ENCODE data around the gene AAGAB.

AAGAB gene

DNA sequence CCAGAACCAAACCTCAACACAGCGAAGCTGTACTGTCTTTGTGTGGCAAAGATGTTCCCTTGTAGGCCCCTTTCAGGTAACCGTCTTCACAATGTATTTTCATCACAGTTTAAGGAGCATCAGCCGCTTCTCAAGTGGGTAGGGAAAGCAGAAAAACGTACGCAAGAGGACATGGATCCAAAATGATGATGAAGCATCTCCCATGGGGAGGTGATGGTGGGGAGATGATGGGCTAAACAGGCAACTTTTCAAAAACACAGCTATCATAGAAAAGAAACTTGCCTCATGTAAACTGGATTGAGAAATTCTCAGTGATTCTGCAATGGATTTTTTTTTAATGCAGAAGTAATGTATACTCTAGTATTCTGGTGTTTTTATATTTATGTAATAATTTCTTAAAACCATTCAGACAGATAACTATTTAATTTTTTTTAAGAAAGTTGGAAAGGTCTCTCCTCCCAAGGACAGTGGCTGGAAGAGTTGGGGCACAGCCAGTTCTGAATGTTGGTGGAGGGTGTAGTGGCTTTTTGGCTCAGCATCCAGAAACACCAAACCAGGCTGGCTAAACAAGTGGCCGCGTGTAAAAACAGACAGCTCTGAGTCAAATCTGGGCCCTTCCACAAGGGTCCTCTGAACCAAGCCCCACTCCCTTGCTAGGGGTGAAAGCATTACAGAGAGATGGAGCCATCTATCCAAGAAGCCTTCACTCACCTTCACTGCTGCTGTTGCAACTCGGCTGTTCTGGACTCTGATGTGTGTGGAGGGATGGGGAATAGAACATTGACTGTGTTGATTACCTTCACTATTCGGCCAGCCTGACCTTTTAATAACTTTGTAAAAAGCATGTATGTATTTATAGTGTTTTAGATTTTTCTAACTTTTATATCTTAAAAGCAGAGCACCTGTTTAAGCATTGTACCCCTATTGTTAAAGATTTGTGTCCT lies 60.0 kb downstream of the AAGAB start:
- no peak for DNase-seq
- in situ Hi-C loops (cut with HindIII; ENCODE audit: low pct_ligation_motif_present, low pct_unique_long_range_greater_than_20kb, low sequenced_read_pairs), result no loop called here

DNA sequence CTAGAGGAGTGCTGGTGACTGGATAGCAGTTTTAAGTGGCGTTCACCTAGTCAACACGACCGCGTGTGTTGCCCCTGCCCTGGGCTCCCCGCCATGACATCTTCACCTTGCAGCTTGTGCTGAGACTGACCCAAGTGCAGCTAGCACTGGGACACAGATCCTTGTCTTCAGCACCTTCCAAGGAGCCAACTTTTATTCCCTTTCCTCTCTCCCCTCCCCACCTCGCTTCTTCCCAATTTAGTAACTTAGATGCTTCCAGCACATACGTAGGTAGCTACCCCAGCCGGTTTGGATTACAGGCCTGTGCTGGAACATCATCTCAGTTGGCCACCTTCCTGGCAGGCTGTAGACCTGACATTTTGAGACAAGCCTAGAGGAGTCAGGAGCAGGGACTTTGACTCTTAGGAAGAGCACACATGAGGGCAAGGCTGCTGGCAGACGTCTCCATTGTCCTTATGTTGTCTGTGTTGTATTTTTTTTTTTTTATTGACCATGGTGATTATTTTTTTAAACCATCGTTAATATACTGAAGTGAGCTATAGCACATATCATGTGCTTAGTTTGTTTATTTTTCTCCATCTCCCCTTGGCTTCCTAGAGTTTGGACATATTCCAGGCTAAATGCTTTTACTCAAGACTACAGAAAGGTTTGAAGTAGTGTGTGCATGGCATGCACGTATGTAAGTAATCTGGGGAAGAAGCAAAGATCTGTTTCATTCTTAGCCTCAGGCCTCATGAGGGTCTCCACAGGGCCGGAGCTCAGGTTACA lies 61.1 kb downstream of the AAGAB start:
- DNase-seq, result no peak
- in situ Hi-C loops (cut with HindIII; ENCODE audit: low pct_ligation_motif_present, low pct_unique_long_range_greater_than_20kb, low sequenced_read_pairs), result no loop called here

DNA sequence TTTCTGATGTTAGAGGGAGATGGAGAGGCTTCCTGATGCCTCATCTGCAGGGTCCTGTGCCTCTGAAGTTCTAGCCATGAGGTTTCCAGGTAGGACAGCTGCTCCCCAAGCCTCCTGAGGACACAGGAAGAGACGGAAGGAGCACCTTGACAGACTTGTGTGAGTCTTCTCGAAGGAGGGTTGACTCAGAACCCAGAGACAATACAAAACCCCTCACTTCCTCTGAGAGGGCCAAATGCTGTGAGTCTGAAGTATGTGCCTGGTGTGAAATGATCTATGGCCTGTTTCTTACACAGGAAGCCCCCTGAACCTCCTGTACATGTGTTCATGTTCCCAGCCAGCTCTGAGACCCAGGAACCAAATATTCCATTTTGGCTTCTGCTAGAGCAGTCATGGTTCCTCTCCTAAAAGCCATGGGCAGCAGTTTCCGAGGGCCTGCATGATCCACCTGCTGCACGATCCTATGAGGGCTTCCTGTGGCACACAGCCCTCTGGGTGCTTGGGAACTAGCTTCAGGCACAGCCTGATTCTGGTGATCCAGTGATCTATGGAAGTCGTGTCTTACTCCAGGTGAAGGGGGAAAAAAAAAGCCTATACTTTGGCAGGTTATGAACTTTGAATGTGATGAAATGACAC lies 62.2 kb downstream of the AAGAB start:
- no peak for DNase-seq
- in situ Hi-C loops (cut with HindIII; ENCODE audit: low pct_ligation_motif_present, low pct_unique_long_range_greater_than_20kb, low sequenced_read_pairs), result no loop called here

DNA sequence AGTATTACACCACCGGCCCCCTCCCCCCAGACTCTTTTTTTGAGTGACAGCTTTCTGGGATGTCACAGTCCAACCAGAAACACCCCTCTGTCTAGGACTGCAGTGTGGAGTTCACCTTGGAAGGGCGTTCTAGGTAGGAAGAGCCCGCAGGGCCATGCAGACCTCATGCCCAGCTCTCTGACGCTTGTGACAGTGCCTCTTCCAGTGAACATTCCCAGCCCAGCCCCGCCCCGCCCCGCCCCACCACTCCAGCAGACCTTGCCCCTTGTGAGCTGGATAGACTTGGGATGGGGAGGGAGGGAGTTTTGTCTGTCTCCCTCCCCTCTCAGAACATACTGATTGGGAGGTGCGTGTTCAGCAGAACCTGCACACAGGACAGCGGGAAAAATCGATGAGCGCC lies 63.6 kb downstream of the AAGAB start:
- DNase-seq, result no peak
- in situ Hi-C loops (cut with HindIII; ENCODE audit: low pct_ligation_motif_present, low pct_unique_long_range_greater_than_20kb, low sequenced_read_pairs), result no loop called here

DNA sequence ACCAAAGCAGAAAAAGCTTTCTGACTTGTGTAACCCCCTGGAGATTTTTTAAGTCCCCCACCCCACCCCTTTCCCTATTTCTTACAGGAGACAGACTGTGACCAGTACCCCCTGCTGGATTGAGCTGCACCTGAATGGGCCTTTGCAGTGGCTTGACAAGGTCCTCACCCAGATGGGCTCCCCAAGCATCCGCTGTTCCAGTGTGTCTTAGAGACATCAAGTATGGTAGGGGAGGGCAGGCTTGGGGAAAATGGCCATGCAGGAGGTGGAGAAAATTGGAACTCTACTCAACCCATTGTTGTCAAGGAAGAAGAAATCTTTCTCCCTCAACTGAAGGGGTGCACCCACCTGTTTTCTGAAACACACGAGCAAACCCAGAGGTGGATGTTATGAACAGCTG lies 64.1 kb downstream of the AAGAB start:
- in situ Hi-C loops (cut with HindIII; ENCODE audit: low pct_ligation_motif_present, low pct_unique_long_range_greater_than_20kb, low sequenced_read_pairs), result no loop called here

DNA sequence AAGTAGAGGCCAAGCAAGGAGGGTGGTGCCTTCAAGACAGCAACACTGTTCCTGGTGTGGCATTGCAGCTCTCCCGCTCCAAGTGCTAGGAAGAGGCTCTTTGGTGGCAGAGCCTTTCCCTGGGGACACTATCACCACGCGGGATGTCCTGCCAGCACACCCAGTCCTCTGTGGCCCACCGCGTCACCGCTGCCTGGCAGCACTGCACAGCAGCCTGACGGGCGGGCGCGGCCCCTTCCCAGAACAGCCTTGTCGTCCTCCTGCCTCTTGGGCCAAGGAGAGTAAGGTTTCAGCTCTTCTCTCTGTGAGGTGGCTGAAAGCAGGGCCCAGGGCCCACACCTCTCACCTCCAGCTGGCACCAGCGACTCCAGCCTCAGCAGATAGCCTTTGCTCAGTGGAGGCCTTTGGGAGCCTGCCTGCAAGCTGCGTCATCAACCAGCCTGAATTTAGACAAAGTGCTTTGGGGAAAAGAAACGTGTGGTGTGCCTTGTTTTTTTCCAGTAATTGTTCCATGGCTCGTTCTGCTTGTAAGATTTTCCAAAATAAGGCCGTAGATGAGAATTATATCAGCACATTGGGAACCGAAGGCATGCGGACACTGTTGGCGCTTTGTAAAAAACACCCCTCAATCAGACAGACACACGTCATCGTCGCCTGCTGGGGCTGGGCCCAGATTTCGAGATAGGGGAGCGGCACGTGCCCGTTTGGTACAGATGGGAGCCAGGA lies 65.0 kb downstream of the AAGAB start:
- no peak for DNase-seq
- in situ Hi-C loops (cut with HindIII; ENCODE audit: low pct_ligation_motif_present, low pct_unique_long_range_greater_than_20kb, low sequenced_read_pairs), result no loop called here

More for the DNA sequence above, 64.1 kb downstream of the AAGAB start:
- DNase-seq, result no peak

DNA sequence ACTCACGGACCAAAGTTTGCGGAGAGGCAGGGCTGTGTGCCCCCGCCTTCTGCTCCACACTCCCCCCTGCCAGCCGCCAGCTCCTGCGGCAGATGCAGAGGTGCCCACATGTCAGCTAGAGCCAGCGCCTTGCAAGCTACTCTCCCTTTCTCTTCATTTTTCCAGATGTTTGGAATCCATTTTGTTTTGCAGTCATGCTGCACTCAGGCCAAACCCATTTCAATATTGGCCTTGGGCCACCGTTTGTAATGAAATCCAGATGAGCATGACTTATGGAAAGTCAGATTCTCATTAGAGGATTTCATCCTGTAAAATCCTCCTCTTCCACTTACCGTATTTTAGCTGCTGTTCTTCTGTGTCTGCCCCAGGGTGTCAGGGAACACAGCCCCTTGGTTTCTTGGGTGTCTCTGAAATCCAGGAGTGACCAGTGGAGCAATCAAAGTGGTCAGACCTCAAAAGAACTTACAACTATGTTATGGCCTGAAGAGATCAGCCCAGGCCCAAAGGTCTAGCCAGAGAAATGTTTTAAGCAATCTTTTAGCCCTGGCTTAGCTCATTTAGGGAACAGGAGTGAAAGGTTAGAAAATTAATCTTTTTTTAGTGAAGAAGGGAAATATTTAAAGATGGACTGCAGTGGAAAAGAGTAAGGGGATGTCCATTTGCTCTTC lies 65.8 kb downstream of the AAGAB start:
- in situ Hi-C loops (cut with HindIII; ENCODE audit: low pct_ligation_motif_present, low pct_unique_long_range_greater_than_20kb, low sequenced_read_pairs), result no loop called here

DNA sequence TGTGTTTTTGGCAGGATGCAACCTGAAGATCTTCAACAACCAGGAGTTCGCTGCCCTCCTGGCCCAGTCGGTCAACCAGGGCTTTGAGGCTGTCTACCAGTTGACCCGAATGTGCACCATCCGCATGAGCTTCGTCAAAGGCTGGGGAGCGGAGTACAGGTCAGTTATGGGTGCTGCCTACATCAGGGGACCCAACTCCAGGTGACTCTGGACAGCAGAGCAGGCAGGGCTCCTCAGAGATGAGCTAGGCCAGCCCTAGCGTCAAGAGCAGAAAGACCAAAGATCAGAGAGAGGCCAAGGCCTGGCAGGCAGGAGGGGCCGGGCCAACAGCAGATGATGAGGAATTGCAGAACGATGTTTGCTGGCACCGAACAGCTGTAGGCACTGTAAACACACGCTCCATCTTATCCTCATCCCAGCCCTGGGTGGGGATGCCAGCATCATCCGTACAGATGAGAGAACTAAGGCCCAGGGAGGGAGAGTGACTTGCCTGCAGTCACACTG lies 67.1 kb downstream of the AAGAB start:
- in situ Hi-C loops (cut with HindIII; ENCODE audit: low pct_ligation_motif_present, low pct_unique_long_range_greater_than_20kb, low sequenced_read_pairs), result no loop called here
- no peak for DNase-seq

More for the DNA sequence above, 65.8 kb downstream of the AAGAB start:
- no peak for DNase-seq

DNA sequence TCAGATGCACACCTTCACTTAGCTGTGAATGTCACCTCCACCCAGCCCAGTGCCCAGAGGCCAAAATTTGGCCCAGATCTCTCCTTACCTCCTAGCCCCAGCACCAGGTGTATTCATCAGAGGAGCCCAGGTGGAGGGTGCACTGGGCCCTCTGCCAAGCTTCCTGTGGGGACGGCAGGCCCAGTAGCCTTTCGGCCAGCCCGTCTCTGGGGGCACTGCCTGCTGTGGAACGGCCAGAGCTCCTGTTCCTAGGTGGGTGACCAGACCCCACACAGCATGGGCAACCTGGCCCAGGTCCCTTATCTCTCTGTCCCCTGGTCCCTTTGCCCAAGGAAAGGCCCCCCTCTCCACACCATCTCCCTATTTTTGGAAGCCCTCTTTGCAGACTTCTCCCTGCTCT lies 67.8 kb downstream of the AAGAB start:
- no peak for DNase-seq
- in situ Hi-C loops (cut with HindIII; ENCODE audit: low pct_ligation_motif_present, low pct_unique_long_range_greater_than_20kb, low sequenced_read_pairs), result no loop called here

DNA sequence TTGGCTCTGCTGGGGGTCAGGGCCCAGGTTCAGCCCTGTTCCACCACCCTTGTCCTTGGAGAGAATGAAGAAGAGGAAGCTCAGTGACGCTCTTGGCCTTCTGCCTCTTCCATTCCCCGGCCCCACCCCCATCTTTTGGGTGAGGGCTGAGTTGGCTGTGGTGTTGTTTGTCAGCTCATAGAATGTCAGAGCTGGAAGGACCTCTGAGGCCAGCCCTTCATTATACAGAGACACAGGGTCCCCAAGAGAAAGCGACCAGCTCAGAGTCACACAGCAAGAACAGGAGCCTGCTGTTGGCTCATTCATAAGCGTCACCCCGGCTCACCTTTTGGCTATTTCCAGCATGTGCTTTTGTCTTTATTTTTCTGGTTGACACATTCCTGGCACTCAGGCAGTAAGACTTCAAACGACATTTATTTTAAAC lies 68.2 kb downstream of the AAGAB start:
- in situ Hi-C loops (cut with HindIII; ENCODE audit: low pct_ligation_motif_present, low pct_unique_long_range_greater_than_20kb, low sequenced_read_pairs), result no loop called here
- no peak for DNase-seq

DNA sequence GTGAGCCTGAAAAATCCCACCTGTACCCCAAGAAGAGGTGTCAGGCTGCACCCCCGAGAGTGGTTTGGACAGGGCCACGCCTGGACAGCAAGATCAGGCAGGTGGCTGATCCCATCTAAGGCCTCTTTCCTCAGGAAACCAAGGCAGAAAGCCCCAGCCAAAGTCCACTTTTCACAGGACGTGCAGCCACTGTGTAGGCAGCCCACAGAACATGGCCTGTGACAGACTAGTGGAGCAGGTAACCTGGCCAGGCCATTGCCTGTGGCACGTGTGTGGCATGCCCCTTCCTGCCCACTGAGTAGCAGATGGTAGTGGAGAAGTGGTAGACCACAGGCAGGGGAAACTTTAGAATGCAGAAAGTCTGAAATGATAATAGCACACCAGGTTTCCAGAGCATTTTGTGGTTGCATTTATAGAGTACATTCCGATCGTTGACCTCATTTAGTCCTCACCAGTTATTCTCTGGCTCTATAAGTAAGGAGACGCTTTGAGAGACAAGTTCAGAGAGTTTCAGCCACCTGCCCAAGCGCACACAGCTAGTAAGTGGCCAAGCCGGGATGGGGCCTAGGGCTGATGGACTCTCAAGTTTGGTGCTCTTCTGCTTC lies 68.7 kb downstream of the AAGAB start:
- DNase-seq, result no peak
- in situ Hi-C loops (cut with HindIII; ENCODE audit: low pct_ligation_motif_present, low pct_unique_long_range_greater_than_20kb, low sequenced_read_pairs), result no loop called here

DNA sequence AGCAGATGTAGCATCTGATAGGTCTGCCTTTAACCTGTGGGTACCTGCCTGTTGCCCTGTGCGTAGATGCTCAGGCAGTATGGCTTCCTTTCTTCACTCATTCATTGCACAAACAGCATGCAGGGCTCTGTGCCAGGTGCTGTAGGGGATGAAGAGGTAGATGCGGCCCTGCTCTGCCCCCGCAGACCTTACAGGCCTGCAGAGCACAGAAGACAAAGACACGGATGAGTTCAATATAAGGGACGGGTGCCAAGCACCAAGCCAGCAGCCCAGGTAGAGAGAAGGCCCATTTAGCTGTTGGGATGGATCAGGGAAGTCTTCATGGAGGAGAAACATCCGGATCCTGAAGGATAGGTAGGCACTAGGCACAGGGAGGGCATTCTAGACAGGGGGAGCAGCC lies 69.4 kb downstream of the AAGAB start:
- no peak for DNase-seq
- in situ Hi-C loops (cut with HindIII; ENCODE audit: low pct_ligation_motif_present, low pct_unique_long_range_greater_than_20kb, low sequenced_read_pairs), result no loop called here

DNA sequence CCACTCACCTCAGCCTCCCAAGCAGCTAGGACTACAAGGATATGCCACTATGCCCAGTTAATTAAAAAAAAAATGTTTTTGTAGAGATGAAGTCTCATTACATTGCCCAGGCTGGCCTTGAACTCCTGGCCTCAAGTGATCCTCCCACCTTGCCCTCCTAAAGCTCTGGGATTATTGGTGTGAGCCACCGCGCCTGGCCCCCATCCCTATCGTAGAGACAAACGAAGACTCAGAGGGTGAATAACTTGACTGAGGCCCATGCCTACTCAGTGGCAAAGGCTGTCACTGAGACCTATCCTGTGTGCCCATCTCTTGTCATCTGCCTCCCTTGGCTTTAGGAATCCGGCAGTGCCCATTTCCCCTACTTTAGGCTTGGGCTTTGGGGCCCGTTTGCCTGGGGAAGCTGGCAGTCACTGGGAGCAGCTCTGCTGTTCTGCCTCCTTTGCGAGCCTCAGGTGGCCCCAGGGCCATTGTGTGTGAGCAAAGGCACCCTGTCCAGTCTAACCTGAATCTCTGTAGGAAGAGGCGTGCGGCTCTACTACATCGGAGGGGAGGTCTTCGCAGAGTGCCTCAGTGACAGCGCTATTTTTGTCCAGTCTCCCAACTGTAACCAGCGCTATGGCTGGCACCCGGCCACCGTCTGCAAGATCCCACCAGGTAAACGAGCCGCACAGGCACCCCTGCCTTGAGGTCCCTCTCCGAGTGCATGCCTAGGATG lies 70.1 kb downstream of the AAGAB start:
- no peak for DNase-seq
- in situ Hi-C loops (cut with HindIII; ENCODE audit: low pct_ligation_motif_present, low pct_unique_long_range_greater_than_20kb, low sequenced_read_pairs), result no loop called here

DNA sequence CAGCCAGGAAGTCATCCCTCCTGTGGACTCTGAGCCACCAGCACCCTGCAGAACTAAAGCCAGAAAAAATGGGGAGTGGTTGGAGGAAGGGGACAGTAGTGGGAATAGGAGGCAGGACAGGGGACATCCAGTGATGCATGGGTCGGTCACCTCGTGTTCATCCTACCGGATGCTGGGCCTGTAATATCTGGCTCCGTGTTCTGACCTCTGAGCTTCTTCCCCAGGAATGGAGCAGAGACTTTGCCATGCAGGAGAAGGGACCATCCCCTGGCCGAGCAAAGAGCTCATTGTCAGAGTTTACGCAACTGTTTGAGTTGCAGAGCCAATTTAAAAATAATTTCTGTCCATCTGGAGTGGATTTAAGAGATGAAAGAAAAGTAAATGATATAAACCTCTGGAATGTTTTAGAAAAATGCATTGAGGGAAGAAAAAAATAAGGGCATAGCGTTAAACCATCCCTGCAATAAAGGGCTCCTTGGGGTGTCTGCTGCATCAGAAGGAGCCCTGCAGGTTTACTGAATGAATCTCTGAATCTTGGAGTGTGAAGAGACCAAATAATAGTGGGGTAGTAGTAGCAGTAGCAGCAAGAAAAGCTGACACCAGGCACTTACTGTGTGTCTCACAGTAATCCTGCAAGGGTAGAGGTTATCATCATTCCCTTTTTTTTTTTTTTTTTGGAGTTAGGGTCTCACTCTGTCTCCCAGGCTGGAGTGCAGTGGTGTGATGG lies 70.9 kb downstream of the AAGAB start:
- DNase-seq, result no peak
- in situ Hi-C loops (cut with HindIII; ENCODE audit: low pct_ligation_motif_present, low pct_unique_long_range_greater_than_20kb, low sequenced_read_pairs), result no loop called here

DNA sequence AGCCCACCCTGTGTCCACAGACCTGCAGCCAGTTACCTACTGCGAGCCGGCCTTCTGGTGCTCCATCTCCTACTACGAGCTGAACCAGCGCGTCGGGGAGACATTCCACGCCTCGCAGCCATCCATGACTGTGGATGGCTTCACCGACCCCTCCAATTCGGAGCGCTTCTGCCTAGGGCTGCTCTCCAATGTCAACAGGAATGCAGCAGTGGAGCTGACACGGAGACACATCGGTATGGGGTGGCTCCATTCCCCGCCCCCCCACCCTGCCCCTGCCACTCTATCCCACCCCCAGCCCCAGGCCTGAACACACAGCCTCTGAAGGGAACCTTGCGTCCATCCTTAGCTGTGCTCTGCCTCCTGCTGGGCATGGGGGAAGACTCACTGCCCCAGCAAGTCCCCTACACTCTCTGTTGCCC lies 73.2 kb downstream of the AAGAB start:
- DNase-seq, result no peak
- in situ Hi-C loops (cut with HindIII; ENCODE audit: low pct_ligation_motif_present, low pct_unique_long_range_greater_than_20kb, low sequenced_read_pairs), result no loop called here

DNA sequence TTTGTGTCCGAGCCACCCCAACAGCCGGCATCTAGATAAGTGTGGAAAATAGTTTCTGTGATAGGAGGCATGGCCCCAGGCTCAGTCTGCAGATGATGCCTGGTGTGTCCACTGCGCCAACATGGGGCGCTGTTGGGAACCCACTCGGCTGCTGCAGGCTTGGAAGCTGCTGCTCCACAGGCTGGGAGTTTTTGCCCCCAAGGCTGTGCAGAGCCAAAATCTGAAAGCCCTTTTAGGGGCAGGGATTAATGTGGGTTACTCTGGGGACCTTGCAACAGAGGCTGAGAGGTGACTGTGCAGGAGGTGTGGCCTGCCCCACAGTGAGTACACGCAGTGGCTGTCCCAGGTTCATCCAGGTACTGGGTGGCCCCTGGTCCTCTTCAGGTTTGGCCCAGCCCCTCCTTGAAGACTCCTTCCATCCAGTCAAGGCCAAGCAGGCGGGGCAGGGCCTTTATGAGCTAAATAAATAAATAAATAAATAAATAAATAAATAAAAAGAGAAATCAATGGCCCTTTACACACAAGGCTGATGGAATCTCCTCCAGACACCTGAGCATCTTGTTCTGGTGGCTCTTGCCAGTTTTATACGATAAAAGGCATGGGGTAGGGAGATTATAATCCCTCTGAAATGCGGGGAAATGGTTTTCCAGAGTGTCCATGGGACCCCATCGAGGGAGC lies 73.8 kb downstream of the AAGAB start:
- in situ Hi-C loops (cut with HindIII; ENCODE audit: low pct_ligation_motif_present, low pct_unique_long_range_greater_than_20kb, low sequenced_read_pairs), result no loop called here

More for the DNA sequence above, 73.8 kb downstream of the AAGAB start:
- DNase-seq, result no peak
